A673 (cell line): ENCODE measurements around the gene SLC39A3. TPM values are rescaled to one million over a fixed set of nuclear protein-coding genes. Genes with fewer than 3 reads are reported as not detected.

Experiments
- BruUV-seq: library from RNA; stranded (reverse); fragments of 400-500 nt; replicated peaks from 2 replicates; lab custom pipeline; 2021; lab: Mats Ljungman, UMichigan
- CTCF ChIA-PET: fragments of 300-600 bp; sonication (Branson Sonifier 250); formaldehyde crosslinking; loops from one replicate; lab custom pipeline; 2022; ENCODE audit warnings: antibody characterized with exemption; lab: Charles Lee
- POLR2A ChIA-PET: fragments of 300-600 bp; sonication (Branson Sonifier 250); formaldehyde crosslinking; loops from one replicate; lab custom pipeline; 2022; ENCODE audit warnings: antibody characterized with exemption; ENCODE audit not compliant: low non-redundant PET; lab: Charles Lee
- DNase-seq: peaks from one replicate; pipeline ENCODE4 v3.0.0-alpha.2; 2015; ENCODE audit warnings: low spot score
- H3K27ac ChIP-seq: fragments of 200-600 bp; sonication (generic); 2 replicates; pipeline ENCODE4 v1.5.1; 2016; ENCODE audit warnings: mixed run types, low read depth, mild to moderate bottlenecking, mixed read lengths, antibody characterized with exemption, low read length; ENCODE audit not compliant: poor library complexity, severe bottlenecking
- H3K27me3 ChIP-seq: fragments of 200-600 bp; sonication (generic); replicated peaks from 2 replicates; pipeline ENCODE4 v1.6.1; 2017; ENCODE audit warnings: mixed run types, low read depth, mild to moderate bottlenecking, mixed read lengths, antibody characterized with exemption, low read length; ENCODE audit not compliant: insufficient read depth, poor library complexity
- H3K36me3 ChIP-seq: fragments of 200-600 bp; sonication (generic); 2 replicates; pipeline ENCODE4 v1.6.1; 2016; ENCODE audit warnings: mixed run types, mild to moderate bottlenecking, mixed read lengths, antibody characterized with exemption, low read length; ENCODE audit not compliant: insufficient read depth, poor library complexity, severe bottlenecking
- H3K4me1 ChIP-seq: fragments of 200-600 bp; sonication (generic); 2 replicates; pipeline ENCODE4 v1.6.1; 2017; ENCODE audit warnings: mixed run types, mild to moderate bottlenecking, mixed read lengths, antibody characterized with exemption, low read length; ENCODE audit not compliant: insufficient read depth, poor library complexity, severe bottlenecking
- H3K4me3 ChIP-seq: fragments of 200-600 bp; sonication (generic); 2 replicates; pipeline ENCODE4 v1.5.1; 2016; ENCODE audit warnings: low read depth, mixed run types, mild to moderate bottlenecking, mixed read lengths, low read length; ENCODE audit not compliant: poor library complexity, severe bottlenecking
- H3K9me3 ChIP-seq: fragments of 200-600 bp; sonication (generic); 2 replicates; pipeline ENCODE4 v1.6.1; 2016; ENCODE audit warnings: mixed run types, low read depth, mild to moderate bottlenecking, mixed read lengths, antibody characterized with exemption, low read length; ENCODE audit not compliant: poor library complexity, severe bottlenecking
- CTCF ChIP-seq: fragments of 300-800, 200-600 bp; sonication (generic); conservative IDR thresholded peaks from 2 replicates; pipeline ENCODE4 v1.5.1; 2017; ENCODE audit warnings: low read depth, mild to moderate bottlenecking, antibody characterized with exemption, low read length, moderate library complexity, mixed read lengths
- EZH2 ChIP-seq: fragments of 200-600 bp; sonication (generic); IDR thresholded peaks from 2 replicates; pipeline ENCODE4 v1.6.1; 2017; ENCODE audit warnings: borderline replicate concordance, low read depth, mild to moderate bottlenecking, mixed read lengths, antibody characterized with exemption, low read length; ENCODE audit not compliant: poor library complexity, severe bottlenecking
- intact Hi-C: fragments of 100-400 bp; cut with micrococcal nuclease; formaldehyde crosslinking; loops from one replicate; pipeline ENCODE4 v1.10.0; 2022; ENCODE audit not compliant: unreplicated experiment
- total RNA-seq: library from RNA; stranded (reverse); gene quantifications from 2 replicates; pipeline ENCODE4 v1.2.3, GENCODE V29; 2021

The SLC39A3 gene
- total RNA-seq, 1 experiment from 2014 or later: 44.8 TPM

- intact Hi-C loops: no loop called here
- CTCF ChIA-PET: no interaction called here
These were observed 34.4 kb upstream of the SLC39A3 start for GRCh38 chr19:2774083-2774679.

GRCh38 chr19:2771786-2772674 is 32.2 kb upstream of the SLC39A3 start:
- Histone ChIP-seq H3K9me3 (no peaks in the 10 kb centered on the region), H3K27me3 (no peaks in the 10 kb centered on the region), H3K27ac (no peak overlapping the region), H3K4me3 (no peak overlapping the region), H3K4me1 (no peaks in the 10 kb centered on the region), H3K36me3 (peaks cover 10% of the 10 kb centered on the region)
- no peak for TF ChIP-seq CTCF
- no peak for TF ChIP-seq EZH2
- ChIA-PET POLR2A (no interaction called here), CTCF (no interaction called here)
- BruUV-seq: no TSS peak
- no peak for DNase-seq
- intact Hi-C loops: no loop called here

More at GRCh38 chr19:2774083-2774679, 34.4 kb upstream of the SLC39A3 start:
- no peak overlapping the region for H3K27ac ChIP-seq
- peaks cover 4% of the 10 kb centered on the region for H3K36me3 ChIP-seq
- no peak for DNase-seq
- no peak for TF ChIP-seq CTCF
- TF ChIP-seq EZH2: no peak
- H3K4me1 ChIP-seq: no peaks in the 10 kb centered on the region
- no peaks in the 10 kb centered on the region for H3K27me3 ChIP-seq
- H3K4me3 ChIP-seq: no peak overlapping the region
- no TSS peak for BruUV-seq
- POLR2A ChIA-PET: interaction anchor here (0.6 kb wide), 1 partner anchor 429 kb away, joined by 7 read pairs; no protein-coding TSS in a partner anchor
- no peaks in the 10 kb centered on the region for H3K9me3 ChIP-seq

GRCh38 chr19:2770055-2771013 is 30.5 kb upstream of the SLC39A3 start:
- intact Hi-C loops: no loop called here
- POLR2A ChIA-PET: no interaction called here
- CTCF ChIA-PET: no interaction called here

More at GRCh38 chr19:2770055-2771013, 30.5 kb upstream of the SLC39A3 start:
- BruUV-seq: no TSS peak
- Histone ChIP-seq H3K9me3 (no peaks in the 10 kb centered on the region), H3K4me1 (no peaks in the 10 kb centered on the region), H3K4me3 (no peak overlapping the region), H3K27me3 (no peaks in the 10 kb centered on the region), H3K27ac (no peak overlapping the region), H3K36me3 (peaks cover 15% of the 10 kb centered on the region)
- TF ChIP-seq EZH2: no peak
- TF ChIP-seq CTCF: no peak
- no peak for DNase-seq
